H1 (cell line): ENCODE data around the gene SNX30. TPM values are rescaled to one million over a fixed set of nuclear protein-coding genes. Genes with fewer than 3 reads are reported as not detected.

ENCODE experiments used
- polyA plus RNA-seq, 7 experiments: library from polyadenylated mRNA; depleted of rRNA in 3 of 7; stranded (reverse) in 5 of 7; unstranded in 2 of 7; fragments of >200 nt in 5 of 7; fragments of 200-250 nt in 2 of 7; gene quantifications; 1 replicate in 5 of 7; 2 replicates in 1 of 7; 4 replicates in 1 of 7; pipeline versions ENCODE4 v1.2.1 to v1.2.3, GENCODE V29; 2011 to 2013; ENCODE audit warnings: missing spikeins in 2 of 7, mixed read lengths in 2 of 7
- total RNA-seq: library from RNA; stranded (reverse); fragmentation: NEBNext Ultra II Directional; extraction: Animal tissue kit (Norgen Biotek cat#: 25700); gene quantifications from 2 replicates; pipeline ENCODE4 v1.2.1, GENCODE V29; 2021

SNX30 gene
- total and polyA plus RNA-seq, 2 of the 8 experiments (the other 6 are each of a cell fraction or from before 2014, with no cell fraction given): 4.0 to 12.2 TPM

Other genes starting within 250 kb of the SNX30 start
- gene INIP, start 32.6 kb upstream of the SNX30 start, total RNA-seq: 16.4 and 18.3 TPM in 2 replicates
- gene INIP, start 32.6 kb upstream of the SNX30 start, polyA plus RNA-seq (2011; rRNA removed): 4.6 and 10.7 TPM in 2 replicates
- gene SLC46A2, start 140.1 kb downstream of the SNX30 start, total RNA-seq: not detected in 2 replicates
- 0.02 and 0.03 TPM in 2 replicates for gene SLC46A2, start 140.1 kb downstream of the SNX30 start, polyA plus RNA-seq (2011; rRNA removed)